Body of pancreas (tissue), 4 donors: ENCODE data around the gene TNRC18.

Experiments used
- CTCF ChIP-seq, 7 experiments: fragments of 450-650 bp in 4 of 7; fragments of 200-600 bp in 3 of 7; sonication (generic) in 3 of 7; IDR thresholded peaks; one replicate each; pipeline ENCODE4 v1.5.1; 2016 to 2019; ENCODE audit warnings: antibody characterized with exemption in 7 of 7
- POLR2A ChIP-seq, 3 donors: fragments of 450-650 bp; IDR thresholded peaks; one replicate each; pipeline ENCODE4 v1.6.1; 2016; ENCODE audit warnings: antibody characterized with exemption in 3 of 3, mild to moderate bottlenecking in 2 of 3

- TF ChIP-seq CTCF (IDR thresholded peaks at IDR 0.05) = no peak
- no peak for TF ChIP-seq POLR2A (IDR thresholded peaks at IDR 0.05)
These were observed 69.0 kb downstream of the TNRC18 start for GRCh38 chr7:5354460-5355232.
